T follicular helper cell (primary cell): ENCODE data around the gene PIK3R4.

ENCODE experiments used
- DNase-seq: peaks from one replicate; pipeline ENCODE4 v3.0.0-alpha.2; 2020; ENCODE audit warnings: low read depth

Gene PIK3R4

DNA sequence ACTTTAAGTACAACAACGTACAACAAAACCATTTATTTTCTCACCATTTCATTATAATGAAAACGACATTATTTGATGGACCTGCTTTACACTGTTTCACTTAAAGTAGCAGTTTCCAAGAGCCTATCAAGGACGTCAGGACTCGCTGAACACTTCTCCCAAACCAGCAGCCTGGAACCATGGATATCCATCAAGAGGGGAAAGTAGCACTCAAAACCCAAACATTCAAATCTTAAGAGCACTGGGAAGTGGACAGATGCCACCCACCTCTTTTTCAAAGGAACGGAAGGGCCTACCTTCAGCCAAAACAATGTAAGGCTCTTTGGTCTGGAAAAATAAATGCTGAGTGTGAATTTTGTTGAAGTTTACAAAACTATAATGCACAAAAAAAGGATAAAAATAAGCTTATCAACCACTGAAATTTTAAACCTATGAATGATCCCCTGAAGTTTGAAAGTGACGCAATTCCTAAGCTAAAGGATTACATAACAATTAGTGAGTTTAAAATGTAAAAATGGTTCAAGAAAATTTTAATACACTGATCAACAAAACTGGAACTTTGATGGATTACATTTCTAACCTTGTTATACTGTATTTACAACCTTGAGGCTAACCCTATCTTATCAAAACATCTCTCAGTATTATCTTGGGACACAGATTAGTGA, 4.6 kb downstream of the PIK3R4 start:
- DNase-seq = no peak

DNA sequence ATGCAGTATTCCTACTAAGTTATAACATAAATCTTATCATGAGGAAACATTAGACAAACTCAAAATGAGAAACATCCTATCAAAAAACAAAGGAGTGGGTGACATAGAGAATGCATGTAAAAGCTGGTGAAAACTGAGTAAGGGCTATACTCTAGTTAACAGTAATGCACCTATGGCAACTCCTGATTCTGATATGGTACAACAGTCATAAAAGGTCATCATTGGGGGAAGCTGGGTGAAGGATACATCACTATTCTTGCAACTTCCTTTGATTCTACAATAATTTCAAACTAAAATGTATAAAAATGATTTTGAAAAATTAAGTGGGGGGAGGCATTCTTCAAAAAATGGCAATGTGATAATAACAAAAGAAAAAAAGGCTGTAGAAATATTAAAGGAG, 6.8 kb downstream of the PIK3R4 start:
- no peak for DNase-seq

DNA sequence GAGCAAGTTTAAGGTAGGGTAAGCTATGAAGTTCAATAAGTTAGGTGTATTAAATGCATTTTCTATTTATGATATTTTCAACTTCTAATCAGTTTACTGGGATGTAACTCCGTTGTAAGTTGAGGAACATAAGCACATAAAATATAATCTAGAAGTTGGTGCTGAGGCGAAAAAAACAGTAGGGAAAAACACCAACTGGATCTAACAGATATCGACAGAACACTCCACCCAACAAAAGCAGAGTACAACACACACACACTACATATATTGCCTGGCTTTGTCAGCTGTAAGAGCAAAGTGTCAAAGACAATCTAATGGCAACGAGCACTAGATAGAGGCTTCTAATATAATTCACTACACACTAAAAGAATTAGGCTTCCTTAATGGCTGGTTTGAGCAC, 8.4 kb downstream of the PIK3R4 start:
- no peak for DNase-seq

DNA sequence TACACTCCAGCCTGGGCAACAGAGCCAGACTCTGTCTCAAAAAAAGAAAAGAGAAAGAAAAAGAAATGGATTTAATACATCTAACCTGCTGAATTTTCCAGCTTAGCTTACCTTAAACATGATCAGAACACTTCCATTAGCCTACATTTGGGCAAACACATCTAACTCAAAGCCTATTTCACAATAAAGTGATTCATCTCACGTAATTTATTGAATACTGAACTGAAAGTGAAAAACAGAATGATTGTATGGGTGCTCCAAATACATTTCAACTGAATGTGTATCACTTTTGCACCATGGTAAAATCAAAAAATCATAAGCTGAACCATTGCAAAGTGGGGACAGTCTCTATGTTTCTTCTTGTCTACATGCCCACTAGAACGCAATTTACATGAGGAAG, 9.0 kb downstream of the PIK3R4 start:
- no peak for DNase-seq

DNA sequence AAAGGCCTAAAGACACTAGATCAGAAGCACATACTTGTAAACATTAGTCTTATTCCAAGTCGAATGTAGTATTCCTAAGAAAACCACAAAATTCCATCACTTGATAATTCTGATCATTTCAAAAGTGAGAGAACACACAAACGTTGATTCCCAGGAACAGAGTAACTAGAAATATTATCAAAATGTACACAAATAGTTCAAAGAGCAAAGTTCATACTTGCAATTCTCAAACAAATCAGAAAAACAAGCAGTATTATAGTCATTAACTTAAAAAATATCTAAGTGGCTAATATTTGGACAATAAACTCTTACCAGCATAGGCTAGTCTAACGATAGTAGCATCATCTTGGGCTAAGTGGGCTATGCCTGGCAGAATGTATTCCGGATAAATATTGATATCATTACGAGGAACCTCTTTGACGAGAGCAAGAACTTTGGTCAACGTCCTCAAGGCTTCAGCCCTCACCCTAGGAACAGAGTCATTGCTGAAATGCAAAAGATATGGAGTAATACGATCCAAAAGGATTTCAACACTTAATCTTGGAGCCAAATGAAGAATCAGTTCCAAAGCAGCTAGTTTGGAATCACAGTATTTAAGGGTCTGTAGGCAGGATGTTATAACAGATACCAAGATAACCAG, 13.3 kb downstream of the PIK3R4 start:
- DNase-seq = no peak

DNA sequence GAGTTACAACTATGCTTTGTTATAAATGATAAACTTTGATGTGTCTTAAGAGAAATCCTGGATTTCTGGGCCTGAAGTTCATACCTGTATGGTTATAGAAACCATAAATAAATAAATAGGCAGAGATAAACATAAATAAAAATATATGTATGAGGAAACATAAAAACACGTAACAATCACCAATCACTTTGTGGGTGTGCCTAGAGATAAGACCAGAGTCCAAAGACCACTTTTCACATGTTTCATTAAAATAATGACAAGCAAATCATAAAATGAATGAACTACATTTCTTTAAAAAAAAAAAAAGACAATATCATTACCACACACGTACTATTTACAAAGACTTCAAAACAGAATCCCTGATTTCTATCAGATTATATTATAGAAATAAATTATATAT, 14.1 kb downstream of the PIK3R4 start:
- DNase-seq = no peak

DNA sequence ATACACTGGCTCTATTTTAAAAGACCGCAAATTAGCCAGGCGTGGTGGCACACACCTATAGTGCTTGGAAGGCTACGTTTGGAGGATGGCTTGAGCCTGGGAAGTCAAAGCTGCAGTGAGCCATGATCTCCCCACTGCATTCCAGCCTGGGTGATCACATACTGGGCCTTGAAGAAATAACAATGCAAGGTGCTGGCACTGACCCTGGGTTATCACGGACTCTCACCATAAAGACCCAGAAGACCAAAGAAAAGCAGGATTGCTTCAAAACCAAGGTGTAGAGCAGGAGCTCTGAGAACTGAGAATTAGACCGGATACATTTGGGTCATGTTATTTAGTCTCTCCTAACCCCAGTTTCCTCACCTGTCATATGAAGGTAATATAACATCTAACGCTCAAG, 14.8 kb downstream of the PIK3R4 start:
- DNase-seq = no peak

DNA sequence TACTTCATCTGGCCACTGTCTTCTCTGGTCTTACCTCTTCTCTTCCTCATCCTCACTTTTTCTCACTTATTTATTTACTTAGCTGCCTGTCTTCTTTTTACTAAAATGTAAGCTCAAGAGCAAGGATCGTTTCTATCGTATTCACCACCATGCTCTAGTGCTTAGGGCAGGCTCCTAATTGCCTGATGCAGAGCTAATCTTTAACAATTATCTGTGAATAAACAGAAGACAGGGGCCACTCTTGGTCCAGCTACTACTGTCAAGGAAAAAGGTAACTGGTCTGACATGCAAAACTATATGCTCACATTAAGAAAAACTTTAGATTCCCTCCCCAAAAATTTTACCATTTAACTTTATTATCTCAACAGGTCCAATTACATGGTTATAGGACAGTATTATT, 17.5 kb downstream of the PIK3R4 start:
- no peak for DNase-seq

DNA sequence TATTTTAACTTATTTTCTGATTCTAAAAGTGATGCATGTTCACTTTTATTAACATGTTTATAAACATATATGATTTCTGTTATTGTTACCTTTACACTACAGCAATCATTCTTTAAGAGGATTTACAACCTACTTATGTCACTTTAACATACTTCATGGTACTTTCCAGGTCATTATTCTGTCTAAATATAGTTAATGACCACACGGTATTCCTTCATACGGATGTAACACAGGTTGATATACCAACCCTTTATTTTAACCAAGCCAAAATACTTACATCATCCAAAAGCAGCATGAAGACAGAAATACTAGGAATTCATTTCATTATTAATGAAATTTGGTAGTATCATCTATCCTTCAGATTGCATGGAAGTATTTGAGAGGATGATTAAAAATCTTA, 18.6 kb downstream of the PIK3R4 start:
- DNase-seq = no peak

DNA sequence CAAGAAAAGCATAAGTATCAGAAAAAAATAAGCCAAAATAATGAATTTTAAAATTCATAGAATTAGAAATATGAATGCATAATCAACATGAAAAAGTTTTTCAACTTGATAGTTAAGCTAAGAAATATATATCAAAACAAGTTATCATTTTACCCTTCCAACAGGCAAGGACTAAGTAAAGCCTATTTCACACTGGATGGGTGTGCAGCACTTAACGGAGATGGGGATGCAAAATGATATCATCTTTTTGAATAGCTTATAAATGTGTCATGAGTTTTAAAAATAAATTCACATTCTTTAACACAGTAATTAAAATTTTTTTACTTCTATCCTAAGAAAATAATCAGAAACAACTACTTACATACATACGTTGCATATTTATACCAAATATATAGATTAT, 20.9 kb downstream of the PIK3R4 start:
- DNase-seq = no peak

DNA sequence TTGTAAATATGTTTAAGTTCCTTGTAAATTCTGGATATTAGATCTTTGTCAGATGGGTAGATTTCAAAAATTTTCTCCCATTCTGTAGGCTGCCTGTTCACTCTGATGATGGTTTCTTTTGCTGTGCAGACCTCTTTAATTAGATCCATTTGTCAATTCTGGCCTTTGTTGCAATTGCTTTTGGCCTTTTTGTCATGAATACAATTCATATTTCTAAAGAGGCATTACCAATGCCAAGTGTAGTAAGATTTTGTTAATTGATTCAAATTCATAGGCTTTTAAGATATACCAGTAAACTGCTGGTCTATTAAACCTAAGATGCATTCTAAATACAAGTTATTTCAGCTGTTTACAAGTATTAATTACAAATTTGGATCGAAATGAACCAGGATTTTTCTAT, 31.0 kb downstream of the PIK3R4 start:
- no peak for DNase-seq

DNA sequence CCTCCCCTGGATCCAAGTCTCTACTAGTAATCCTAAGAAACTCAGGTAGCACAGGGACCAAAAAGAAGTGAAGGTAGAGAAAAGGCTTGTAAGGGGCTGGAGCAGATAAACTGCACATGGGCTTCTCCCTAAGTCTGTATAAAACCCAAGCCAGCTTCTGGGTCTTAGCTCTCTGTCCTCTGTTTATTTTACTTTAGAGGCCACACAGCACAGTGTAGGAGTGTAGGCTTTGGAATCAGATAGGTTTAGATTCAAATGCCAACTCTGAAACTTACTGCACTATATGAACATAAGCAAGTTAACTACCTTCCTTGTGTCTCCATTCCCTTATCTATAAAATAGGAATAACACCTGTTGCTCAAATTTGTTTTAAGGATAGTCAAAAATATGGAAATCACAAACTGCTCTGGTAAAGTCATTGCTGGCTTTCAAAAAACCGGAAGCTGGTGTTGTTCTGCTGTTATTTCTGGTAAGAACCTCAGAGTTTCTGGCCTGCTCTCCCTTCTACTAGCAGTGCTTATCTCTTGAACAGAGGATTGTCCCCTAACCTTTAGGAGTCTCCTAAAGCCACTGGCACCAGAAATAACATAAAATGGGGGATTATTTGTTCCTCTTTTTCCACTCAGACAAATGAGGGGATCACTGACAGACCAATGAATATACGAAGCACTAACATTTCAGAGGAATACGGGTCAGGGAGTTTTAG, 33.8 kb downstream of the PIK3R4 start:
- DNase-seq = no peak

DNA sequence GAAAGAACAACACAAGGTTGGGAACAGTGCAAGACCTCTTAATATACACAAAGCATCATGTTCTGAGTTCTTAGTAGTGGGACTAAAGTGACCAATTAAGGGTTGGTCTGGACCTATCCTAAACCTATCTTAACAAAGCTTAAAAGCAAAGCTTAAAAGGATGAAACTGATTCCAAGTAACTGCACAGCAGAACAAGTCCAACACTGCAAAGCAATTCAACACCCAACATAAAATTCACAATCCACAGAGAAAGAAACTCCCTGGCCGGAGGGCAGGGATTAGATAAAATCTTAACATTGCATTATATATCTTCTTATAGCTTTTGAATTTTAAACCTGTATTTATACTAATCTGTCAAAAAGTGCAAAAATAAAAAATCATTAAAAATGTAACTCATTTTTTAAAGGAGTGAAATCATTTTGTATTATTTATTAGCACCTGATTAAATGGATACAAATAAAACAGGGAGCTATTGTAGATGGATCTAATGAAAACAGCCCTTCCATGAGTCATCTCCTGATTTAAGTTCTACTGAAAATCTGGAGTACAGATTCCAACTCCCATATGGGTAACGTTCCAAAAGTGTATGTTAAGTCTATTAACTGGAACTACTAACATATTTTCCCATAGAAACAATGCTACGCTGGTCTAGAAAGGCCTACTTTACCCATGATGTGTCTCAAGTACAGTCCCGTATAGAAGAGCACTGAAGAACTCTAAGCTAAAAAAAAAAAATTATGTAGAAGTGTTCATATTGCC, 34.9 kb downstream of the PIK3R4 start:
- DNase-seq = no peak

DNA sequence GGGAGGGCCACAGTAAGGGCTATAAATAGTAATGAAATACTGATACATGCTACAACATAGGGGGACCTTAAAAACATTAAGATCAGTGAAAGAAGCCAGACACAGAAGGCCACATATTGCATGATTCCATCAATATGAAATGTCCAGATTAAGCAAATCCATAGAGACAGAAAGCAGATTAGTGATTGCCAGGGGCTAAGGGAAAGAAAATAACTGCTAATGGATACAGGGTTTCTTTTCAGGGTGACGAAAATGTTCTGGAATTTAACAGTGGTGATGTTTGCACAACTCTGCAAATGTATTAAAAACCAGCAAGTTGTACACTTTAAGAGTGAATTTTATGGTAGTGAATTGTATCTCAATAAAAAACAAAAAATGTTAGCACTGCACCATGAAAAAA, 37.0 kb downstream of the PIK3R4 start:
- DNase-seq = no peak

DNA sequence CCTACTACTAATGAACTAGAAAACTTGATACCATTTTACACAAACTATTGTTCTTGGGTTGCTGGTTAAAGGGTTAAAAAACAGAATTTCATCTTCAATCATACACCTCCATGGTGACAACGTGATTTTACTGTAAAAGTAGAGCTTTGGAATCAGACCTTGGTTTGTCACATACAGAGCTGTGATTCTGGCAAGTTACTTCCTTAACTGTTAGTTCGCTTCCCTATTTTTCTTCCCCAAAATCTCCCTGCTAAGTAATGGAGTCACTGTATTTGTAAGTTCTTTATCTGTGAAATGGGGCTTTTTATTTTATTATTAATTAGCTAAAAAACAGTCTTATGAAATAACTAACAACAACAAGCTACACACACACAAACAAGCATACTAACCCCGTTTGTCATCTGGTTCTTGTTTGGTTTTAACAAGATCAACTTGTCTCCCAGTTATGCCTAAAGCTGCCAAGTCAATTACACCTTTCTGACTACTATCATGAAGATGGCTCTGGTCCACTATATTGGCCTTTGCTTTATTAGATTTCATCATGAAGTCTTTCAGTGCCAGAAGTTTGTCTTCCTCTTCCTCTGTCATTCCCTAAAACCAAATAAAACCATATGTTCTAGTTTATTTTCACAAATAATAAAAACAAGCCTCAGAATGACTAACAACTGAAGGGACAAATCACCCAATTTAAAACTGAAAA, 38.6 kb downstream of the PIK3R4 start:
- DNase-seq = no peak

DNA sequence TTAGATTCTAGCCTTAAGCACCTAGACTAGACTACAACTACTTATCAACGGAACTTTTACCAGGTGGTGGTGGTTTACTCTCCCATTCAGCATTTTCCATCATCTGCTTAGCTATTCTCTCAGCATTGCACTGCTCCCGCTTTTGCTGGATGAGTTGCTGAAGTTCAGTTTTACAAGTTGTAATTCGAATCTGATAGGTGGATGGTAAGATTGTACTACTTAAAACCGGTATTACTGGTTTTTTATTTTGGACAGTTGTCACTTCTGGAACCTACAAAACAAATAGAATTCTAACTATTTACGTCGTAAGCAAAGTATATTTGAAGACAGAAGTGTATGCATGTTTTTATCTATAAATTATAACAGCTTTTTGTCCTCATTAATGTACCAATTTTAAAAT, 41.1 kb downstream of the PIK3R4 start:
- DNase-seq = no peak

DNA sequence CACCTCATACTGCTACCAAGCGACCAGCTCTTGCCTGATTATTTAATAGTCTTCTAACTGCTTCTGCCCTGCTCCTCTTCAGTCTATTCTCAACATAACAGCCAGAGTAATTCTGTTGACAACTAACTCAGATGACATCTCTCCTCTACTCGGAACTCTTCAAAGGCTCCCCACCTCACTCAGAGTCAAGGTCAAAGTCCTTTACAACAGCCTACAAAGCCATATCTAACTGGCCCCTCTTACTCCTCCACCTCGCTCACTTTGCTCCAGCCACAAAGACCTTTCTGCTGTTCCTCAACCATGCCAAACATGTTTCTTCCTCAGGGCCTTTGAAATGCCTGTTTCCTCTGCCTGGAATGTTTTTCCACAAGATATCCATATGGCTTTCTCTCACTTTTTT, 43.6 kb downstream of the PIK3R4 start:
- no peak for DNase-seq

DNA sequence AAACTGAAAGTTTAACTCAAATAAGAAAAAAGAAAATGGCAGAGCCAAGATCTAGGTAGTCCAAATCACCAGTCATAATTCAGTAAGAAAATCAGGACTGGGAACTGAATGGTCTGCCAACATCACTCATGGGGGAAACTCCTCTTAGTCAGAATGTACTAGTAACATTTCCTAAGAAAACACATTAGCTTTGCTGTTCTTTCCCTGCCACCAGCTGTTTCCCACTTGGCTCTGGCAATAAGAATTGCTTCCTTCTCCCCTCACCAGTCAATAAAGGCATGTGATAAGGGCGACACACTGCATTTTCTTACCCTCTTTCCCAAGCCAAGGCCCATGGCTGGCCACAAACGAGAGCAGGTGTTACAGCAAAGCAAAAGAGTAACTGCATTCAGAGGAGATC, 46.1 kb downstream of the PIK3R4 start:
- DNase-seq = no peak

DNA sequence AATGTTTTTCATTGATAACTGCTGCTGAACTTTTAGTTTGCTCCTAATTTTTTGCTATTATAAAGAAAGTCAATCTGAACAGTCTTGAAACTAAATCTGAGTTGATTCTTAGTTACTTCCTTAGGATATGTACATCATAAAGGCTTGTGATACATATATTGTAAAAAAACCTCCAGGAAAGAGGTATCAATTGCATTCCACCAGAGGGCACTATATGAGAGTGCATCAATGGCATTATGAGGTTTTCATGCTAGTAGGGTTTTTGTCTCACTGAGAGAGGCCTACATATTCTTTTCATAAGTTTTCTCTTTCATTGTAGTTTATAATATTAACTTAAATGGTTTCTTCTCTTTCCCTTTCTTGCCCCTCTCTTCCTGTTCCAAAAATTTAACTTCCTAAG, 46.9 kb downstream of the PIK3R4 start:
- no peak for DNase-seq

DNA sequence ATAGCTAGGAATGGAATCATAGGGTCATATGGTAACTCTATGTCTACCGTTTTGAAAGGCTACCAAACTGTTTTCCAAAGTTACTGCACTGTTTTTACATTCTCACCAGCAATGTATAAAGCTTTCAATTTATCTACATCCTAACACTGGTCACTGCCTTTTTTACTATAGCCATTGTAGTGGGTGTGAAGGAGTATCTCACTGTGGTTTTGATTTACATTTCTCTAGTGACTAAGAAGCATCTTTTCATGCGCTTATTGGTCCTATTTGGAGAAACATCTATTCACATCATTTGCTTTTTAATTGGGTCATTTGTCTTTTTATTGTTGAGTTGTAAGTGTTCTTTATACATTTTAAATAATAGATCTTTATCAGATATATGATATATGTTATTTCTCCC, 53.3 kb downstream of the PIK3R4 start:
- DNase-seq = no peak

DNA sequence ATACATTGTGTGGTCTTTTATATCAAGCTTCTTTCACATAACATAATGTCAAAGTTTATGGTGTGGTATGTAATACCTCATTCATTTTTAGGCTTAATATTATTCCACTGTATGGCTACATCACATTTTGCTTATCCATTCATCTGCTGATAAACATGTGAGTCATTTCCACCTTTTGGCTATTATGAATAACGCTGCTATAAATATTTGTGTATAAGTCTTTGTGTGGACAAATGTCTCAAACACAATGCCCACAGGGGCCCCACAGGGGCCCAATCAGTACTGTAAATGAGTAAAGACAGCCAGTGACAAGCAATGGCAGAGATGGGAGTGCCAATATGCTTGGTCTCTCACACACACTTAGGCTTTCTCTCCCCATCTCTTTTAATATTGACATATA, 54.2 kb downstream of the PIK3R4 start:
- DNase-seq = no peak
